ENCODE results near the gene CBX5.

Gene CBX5

GRCh38 chr12:54270345-54270744 is 9.6 kb downstream of the CBX5 start:
- Histone ChIP-seq H3K4me1 (ENCODE audit: insufficient read depth, low read length, severe bottlenecking) (no peaks in the 10 kb centered on the region), H3K9ac (ENCODE audit: low read length) (no peak overlapping the region), H3K36me3 (ENCODE audit: insufficient read depth, low read length) (peaks cover 36% of the 10 kb centered on the region), H3K4me2 (ENCODE audit: low read length) (no peak overlapping the region), H3K79me2 (ENCODE audit: insufficient read depth, low read length) (peaks cover 25% of the 10 kb centered on the region; the same call in 1 of the 2 replicates), H3K27me3 (ENCODE audit: insufficient read depth, low read length) (no peaks in the 10 kb centered on the region), H3K4me3 (ENCODE audit: low read depth, low read length, poor library complexity, severe bottlenecking) (no peak overlapping the region), H2AFZ (ENCODE audit: low read length) (no peak overlapping the region), H4K20me1 (ENCODE audit: insufficient read depth, low read length) (no peaks in the 10 kb centered on the region), H3K9me3 (ENCODE audit: low read length) (no peaks in the 10 kb centered on the region), H3F3A (ENCODE audit: insufficient read depth, low read length) (no peaks in the 10 kb centered on the region; the same call in 1 of the 2 replicates), H3K27ac (ENCODE audit: low read depth, low read length, poor library complexity, severe bottlenecking) (no peak overlapping the region), H3K9me2 (ENCODE audit: low read depth, low read length) (no peaks in the 10 kb centered on the region)
- TF ChIP-seq CTCF (IDR thresholded peaks at IDR 0.05; ENCODE audit: low read length) (no peak), EZH2 (IDR thresholded peaks at IDR 0.05; ENCODE audit: borderline replicate concordance, low read length) (no peak)

- Histone ChIP-seq H2AFZ (ENCODE audit: low read length) (no peak overlapping the region), H3K4me2 (ENCODE audit: low read length) (no peak overlapping the region), H3K27ac (ENCODE audit: low read depth, low read length, poor library complexity, severe bottlenecking) (no peak overlapping the region), H3K9ac (ENCODE audit: low read length) (no peak overlapping the region), H4K20me1 (ENCODE audit: insufficient read depth, low read length) (no peaks in the 10 kb centered on the region), H3K9me3 (ENCODE audit: low read length) (no peaks in the 10 kb centered on the region), H3K79me2 (ENCODE audit: insufficient read depth, low read length) (peaks cover 21% of the 10 kb centered on the region), H3F3A (ENCODE audit: insufficient read depth, low read length) (no peaks in the 10 kb centered on the region; the same call in 1 of the 2 replicates), H3K9me2 (ENCODE audit: low read depth, low read length) (no peaks in the 10 kb centered on the region), H3K4me1 (ENCODE audit: insufficient read depth, low read length, severe bottlenecking) (peaks cover 12% of the 10 kb centered on the region), H3K36me3 (ENCODE audit: insufficient read depth, low read length) (peaks cover 9% of the 10 kb centered on the region; the same call in 1 of the 2 replicates), H3K27me3 (ENCODE audit: insufficient read depth, low read length) (no peaks in the 10 kb centered on the region), H3K4me3 (ENCODE audit: low read depth, low read length, poor library complexity, severe bottlenecking) (no peak overlapping the region)
- TF ChIP-seq CTCF (IDR thresholded peaks at IDR 0.05; ENCODE audit: low read length) = no peak
- no peak for TF ChIP-seq EZH2 (IDR thresholded peaks at IDR 0.05; ENCODE audit: borderline replicate concordance, low read length)
Measured at GRCh38 chr12:54266852-54267251, 13.1 kb downstream of the CBX5 start.

GRCh38 chr12:54265364-54265812 is 14.5 kb downstream of the CBX5 start:
- Histone ChIP-seq H3K4me1 (ENCODE audit: insufficient read depth, low read length, severe bottlenecking) (peaks cover 27% of the 10 kb centered on the region), H3K27ac (ENCODE audit: low read depth, low read length, poor library complexity, severe bottlenecking) (no peak overlapping the region), H3K36me3 (ENCODE audit: insufficient read depth, low read length) (peaks cover 8% of the 10 kb centered on the region; the same call in 1 of the 2 replicates), H3K9me3 (ENCODE audit: low read length) (no peaks in the 10 kb centered on the region), H3K27me3 (ENCODE audit: insufficient read depth, low read length) (no peaks in the 10 kb centered on the region), H3K4me3 (ENCODE audit: low read depth, low read length, poor library complexity, severe bottlenecking) (no peak overlapping the region), H3K9ac (ENCODE audit: low read length) (no peak overlapping the region), H3F3A (ENCODE audit: insufficient read depth, low read length) (peaks cover 2% of the 10 kb centered on the region; the same call in 1 of the 2 replicates), H3K4me2 (ENCODE audit: low read length) (no peak overlapping the region), H3K79me2 (ENCODE audit: insufficient read depth, low read length) (peaks cover 30% of the 10 kb centered on the region), H2AFZ (ENCODE audit: low read length) (no peak overlapping the region), H3K9me2 (ENCODE audit: low read depth, low read length) (no peaks in the 10 kb centered on the region), H4K20me1 (ENCODE audit: insufficient read depth, low read length) (no peaks in the 10 kb centered on the region)
- no peak for TF ChIP-seq CTCF (IDR thresholded peaks at IDR 0.05; ENCODE audit: low read length)
- no peak for TF ChIP-seq EZH2 (IDR thresholded peaks at IDR 0.05; ENCODE audit: borderline replicate concordance, low read length)
